H1 (cell line): Measurements from ENCODE around the gene TMEM117. TPM values are rescaled to one million over a fixed set of nuclear protein-coding genes. Genes with fewer than 3 reads are reported as not detected.

ENCODE experiments used
- CTCF ChIA-PET: fragments of 300-600 bp; sonication (Branson Sonifier 250); formaldehyde crosslinking; loops from one replicate; lab custom pipeline; 2021; ENCODE audit not compliant: partially characterized antibody; lab: Charles Lee
- POLR2A ChIA-PET: fragments of 300-600 bp; sonication (Branson Sonifier 250); formaldehyde crosslinking; loops from one replicate; lab custom pipeline; 2021; ENCODE audit warnings: inconsistent platforms; ENCODE audit not compliant: partially characterized antibody; lab: Charles Lee
- DNase-seq, 2 experiments: peaks; one replicate each; pipeline versions ENCODE4 v3.0.0 to v3.0.0-alpha.2; 2010 to 2022; ENCODE audit warnings: low spot score in 2 of 2, low read depth in 1 of 2, mixed read lengths in 1 of 2
- FAIRE-seq: peaks from 2 replicates; lab custom pipeline; 2011; peaks lifted over from hg19 to GRCh38; lab: Jason Lieb, UNC
- H2AFZ ChIP-seq: 2 replicates; pipeline ENCODE4 v1.8.1; 2012; ENCODE audit warnings: low read length, inconsistent platforms
- H2AK5ac ChIP-seq: 2 replicates; pipeline ENCODE4 v1.6.1; 2013; ENCODE audit warnings: low read depth, low read length
- H2BK120ac ChIP-seq: replicated peaks from 2 replicates; pipeline ENCODE3; 2013; ENCODE audit warnings: low read depth, low read length, inconsistent platforms
- H2BK12ac ChIP-seq: 2 replicates; pipeline ENCODE4 v1.6.1; 2013; ENCODE audit warnings: low read depth, low read length
- H2BK15ac ChIP-seq: 2 replicates; pipeline ENCODE4 v1.6.1; 2013; ENCODE audit warnings: low read length
- H2BK20ac ChIP-seq: 2 replicates; pipeline ENCODE4 v1.6.1; 2013; ENCODE audit warnings: low read length
- H2BK5ac ChIP-seq: 2 replicates; pipeline ENCODE4 v1.6.1; 2013; ENCODE audit warnings: low read depth, low read length
- H3K14ac ChIP-seq: 2 replicates; pipeline ENCODE4 v1.6.1; 2013; ENCODE audit warnings: inconsistent platforms; ENCODE audit not compliant: insufficient read length
- H3K18ac ChIP-seq: 2 replicates; pipeline ENCODE4 v1.6.1; 2013; ENCODE audit warnings: low read length; ENCODE audit errors: extremely low read depth
- H3K23ac ChIP-seq: 2 replicates; pipeline ENCODE4 v1.6.1; 2013; ENCODE audit warnings: inconsistent platforms; ENCODE audit not compliant: insufficient read length
- H3K23me2 ChIP-seq: 2 replicates; pipeline ENCODE4 v1.6.1; 2013; ENCODE audit warnings: low read depth, low read length
- H3K27ac ChIP-seq: 2 replicates; pipeline ENCODE4 v1.6.1; 2011; ENCODE audit warnings: low read depth, low read length, inconsistent platforms
- H3K27me3 ChIP-seq, 4 experiments: replicated peaks in 1 of 4; 1 replicate in 1 of 4; 2 replicates in 3 of 4; pipeline versions ENCODE4 v1.6.1 to v1.8.1; 2011 to 2013; ENCODE audit warnings: low read length in 3 of 4, mild to moderate bottlenecking in 3 of 4, inconsistent platforms in 2 of 4, mixed read lengths in 2 of 4, moderate library complexity in 1 of 4; ENCODE audit not compliant: control insufficient read depth in 3 of 4, insufficient read depth in 3 of 4; ENCODE audit errors: extremely low read depth in 1 of 4
- H3K36me3 ChIP-seq, 4 experiments: 2 replicates each; pipeline versions ENCODE4 v1.6.1 to v1.8.1; 2011 to 2013; ENCODE audit warnings: mild to moderate bottlenecking in 4 of 4, low read length in 3 of 4, moderate library complexity in 2 of 4, control low read depth in 1 of 4, inconsistent platforms in 1 of 4; ENCODE audit not compliant: insufficient read depth in 4 of 4, control insufficient read depth in 2 of 4
- H3K4ac ChIP-seq: replicated peaks from 2 replicates; pipeline ENCODE3; 2013; ENCODE audit warnings: low read length, low read depth, mixed read lengths, inconsistent platforms; ENCODE audit not compliant: insufficient read length
- H3K4me1 ChIP-seq, 4 experiments: replicated peaks in 1 of 4; 1 replicate in 1 of 4; 2 replicates in 3 of 4; pipeline versions ENCODE4 v1.6.1 to v1.8.1; 2011 to 2013; ENCODE audit warnings: low read length in 3 of 4, inconsistent platforms in 2 of 4, mixed read lengths in 1 of 4; ENCODE audit not compliant: insufficient read depth in 4 of 4, control insufficient read depth in 3 of 4
- H3K4me2 ChIP-seq, 2 experiments: 2 replicates each; pipeline versions ENCODE4 v1.6.1 to v1.8.1; 2011 to 2013; ENCODE audit warnings: low read depth in 2 of 2, low read length in 2 of 2, control low read depth in 1 of 2, inconsistent platforms in 1 of 2, mild to moderate bottlenecking in 1 of 2; ENCODE audit not compliant: insufficient read depth in 1 of 2
- H3K4me3 ChIP-seq, 4 experiments: fragments of 200-600, 300-600 bp in 1 of 4; sonication (generic), shearing (Covaris generic), sonication (Bioruptor Twin) in 1 of 4; 2 replicates each; pipeline versions ENCODE4 v1.5.1 to v1.8.1; 2011 to 2016; ENCODE audit warnings: low read length in 4 of 4, low read depth in 3 of 4, control low read depth in 2 of 4, inconsistent platforms in 2 of 4, mild to moderate bottlenecking in 2 of 4, mixed read lengths in 1 of 4, moderate library complexity in 1 of 4; ENCODE audit not compliant: insufficient read depth in 2 of 4; ENCODE audit errors: extremely low read depth in 1 of 4
- H3K56ac ChIP-seq: replicated peaks from 2 replicates; pipeline ENCODE3; 2013; ENCODE audit warnings: low read depth, mild to moderate bottlenecking, mixed read lengths, low read length, inconsistent platforms; ENCODE audit not compliant: insufficient read length
- H3K79me1 ChIP-seq: 2 replicates; pipeline ENCODE4 v1.6.1; 2013; ENCODE audit warnings: low read depth, low read length, control low read depth
- H3K79me2 ChIP-seq, 2 experiments: 2 replicates each; pipeline versions ENCODE4 v1.6.1 to v1.8.1; 2012 to 2013; ENCODE audit warnings: low read length in 2 of 2, mild to moderate bottlenecking in 2 of 2, inconsistent platforms in 1 of 2; ENCODE audit not compliant: insufficient read depth in 2 of 2, control insufficient read depth in 1 of 2
- H3K9ac ChIP-seq, 4 experiments: replicated peaks in 1 of 4; 1 replicate in 1 of 4; 2 replicates in 3 of 4; pipeline versions ENCODE4 v1.6.1 to v1.8.1; 2011 to 2013; ENCODE audit warnings: low read depth in 3 of 4, low read length in 3 of 4, control low read depth in 2 of 4, mild to moderate bottlenecking in 2 of 4, moderate library complexity in 2 of 4, inconsistent platforms in 1 of 4; ENCODE audit errors: extremely low read depth in 1 of 4
- H3K9me3 ChIP-seq, 2 experiments: 2 replicates each; pipeline versions ENCODE4 v1.6.1 to v1.8.1; 2012 to 2013; ENCODE audit warnings: mild to moderate bottlenecking in 2 of 2, moderate library complexity in 2 of 2, control low read depth in 1 of 2, inconsistent platforms in 1 of 2, low read depth in 1 of 2, low read length in 1 of 2, mixed read lengths in 1 of 2; ENCODE audit not compliant: insufficient read depth in 2 of 2
- H4K20me1 ChIP-seq, 2 experiments: replicated peaks in 1 of 2; 2 replicates each; pipeline versions ENCODE3 to v1.8.1; 2011 to 2013; ENCODE audit warnings: inconsistent platforms in 2 of 2, low read length in 2 of 2, mild to moderate bottlenecking in 1 of 2; ENCODE audit not compliant: insufficient read depth in 2 of 2, control insufficient read depth in 1 of 2
- H4K5ac ChIP-seq: 2 replicates; pipeline ENCODE4 v1.6.1; 2013; ENCODE audit warnings: low read length, low read depth, mixed read lengths, inconsistent platforms; ENCODE audit not compliant: insufficient read length
- H4K8ac ChIP-seq: 2 replicates; pipeline ENCODE4 v1.8.0; 2013; ENCODE audit warnings: mild to moderate bottlenecking, moderate library complexity, low read length, inconsistent platforms; ENCODE audit not compliant: insufficient read depth; ENCODE audit errors: extremely low read depth
- H4K91ac ChIP-seq: replicated peaks from 2 replicates; pipeline ENCODE3; 2013; ENCODE audit warnings: low read length, mixed read lengths, inconsistent platforms; ENCODE audit not compliant: insufficient read length
- CBX5 ChIP-seq: fragments of 300-800, 300-1000 bp; sonication (generic); IDR thresholded peaks from 2 replicates; pipeline ENCODE4 v1.7.1; 2016; ENCODE audit warnings: antibody characterized with exemption, low read length, low read depth
- GABPA ChIP-seq: IDR thresholded peaks from 2 replicates; pipeline ENCODE4 v1.6.1; 2011; ENCODE audit warnings: mild to moderate bottlenecking, low read length, moderate library complexity, borderline replicate concordance; ENCODE audit not compliant: insufficient read depth
- HDAC2 ChIP-seq, 2 experiments: fragments of 300-600 bp in 1 of 2; sonication (generic) in 1 of 2; IDR thresholded peaks; 2 replicates each; pipeline ENCODE4 v1.6.1; 2011 to 2012; ENCODE audit warnings: low read depth in 2 of 2, low read length in 2 of 2, mild to moderate bottlenecking in 2 of 2, moderate library complexity in 2 of 2, borderline replicate concordance in 1 of 2, inconsistent platforms in 1 of 2
- MAFK ChIP-seq: IDR thresholded peaks from 2 replicates; pipeline ENCODE4 v1.6.1; 2012; ENCODE audit warnings: low read depth, mild to moderate bottlenecking, improper control_type of control experiment, low read length
- MAX ChIP-seq: IDR thresholded peaks from 2 replicates; pipeline ENCODE4 v1.6.1; 2012; ENCODE audit warnings: inconsistent platforms
- RFX5 ChIP-seq: IDR thresholded peaks from 2 replicates; pipeline ENCODE4 v1.6.1; 2011; ENCODE audit warnings: low read depth, low read length, improper control_type of control experiment, borderline replicate concordance
- SIRT6 ChIP-seq: IDR thresholded peaks from one replicate; pipeline ENCODE4 v1.7.1; 2012; ENCODE audit warnings: low read length, inconsistent platforms
- SUZ12 ChIP-seq: fragments of 200-600 bp; sonication (generic); IDR thresholded peaks from 2 replicates; pipeline ENCODE4 v1.6.1; 2012; ENCODE audit warnings: mild to moderate bottlenecking, inconsistent platforms, low read length, moderate library complexity, mixed read lengths
- TEAD4 ChIP-seq: IDR thresholded peaks from 2 replicates; pipeline ENCODE4 v1.6.1; 2012; ENCODE audit warnings: low read depth, low read length, inconsistent platforms, mixed read lengths
- USF2 ChIP-seq: IDR thresholded peaks from 2 replicates; pipeline ENCODE4 v1.6.1; 2011; ENCODE audit warnings: low read length, improper control_type of control experiment
- polyA plus RNA-seq, 7 experiments: library from polyadenylated mRNA; depleted of rRNA in 3 of 7; stranded (reverse) in 5 of 7; unstranded in 2 of 7; fragments of >200 nt in 5 of 7; fragments of 200-250 nt in 2 of 7; gene quantifications; 1 replicate in 5 of 7; 2 replicates in 1 of 7; 4 replicates in 1 of 7; pipeline versions ENCODE4 v1.2.1 to v1.2.3, GENCODE V29; 2011 to 2013; ENCODE audit warnings: missing spikeins in 2 of 7, mixed read lengths in 2 of 7
- total RNA-seq: library from RNA; stranded (reverse); fragmentation: NEBNext Ultra II Directional; extraction: Animal tissue kit (Norgen Biotek cat#: 25700); gene quantifications from 2 replicates; pipeline ENCODE4 v1.2.1, GENCODE V29; 2021

Gene TMEM117
- total and polyA plus RNA-seq, 2 of the 8 experiments (the other 6 are each of a cell fraction or from before 2014, with no cell fraction given) = 0.80 to 1.4 TPM

GRCh38 chr12:44347145-44347544 lies 511.3 kb downstream of the TMEM117 start:
- H3K4me2 ChIP-seq = no peak overlapping the region
- H3K18ac ChIP-seq = no peak overlapping the region
- H4K8ac ChIP-seq = no peak overlapping the region
- H3K79me2 ChIP-seq = no peaks in the 10 kb centered on the region
- no peaks in the 10 kb centered on the region for H3K27me3 ChIP-seq
- H2BK15ac ChIP-seq = no peak overlapping the region
- H3K36me3 ChIP-seq = no peaks in the 10 kb centered on the region
- no peaks in the 10 kb centered on the region for H3K23me2 ChIP-seq
- H3K9ac ChIP-seq = no peak overlapping the region
- H3K56ac ChIP-seq = no peak overlapping the region
- no peak for DNase-seq
- H3K9me3 ChIP-seq = no peaks in the 10 kb centered on the region
- H3K14ac ChIP-seq = no peak overlapping the region
- H2BK5ac ChIP-seq = no peak overlapping the region
- ChIA-PET POLR2A (no interaction called here), CTCF (interaction anchor here (1.0 to 1.2 kb wide), 3 partner anchors 9 to 422 kb away, joined by 3 read pairs; no protein-coding TSS in a partner anchor)
- H3K4ac ChIP-seq = no peak overlapping the region
- no peak overlapping the region for H2AFZ ChIP-seq
- H3K23ac ChIP-seq = no peak overlapping the region
- no peak overlapping the region for H4K5ac ChIP-seq
- FAIRE-seq = no peak
- H4K20me1 ChIP-seq = no peaks in the 10 kb centered on the region
- H4K91ac ChIP-seq = no peak overlapping the region
- H3K4me3 ChIP-seq = no peak overlapping the region
- H2BK12ac ChIP-seq = no peak overlapping the region
- no peak overlapping the region for H2BK120ac ChIP-seq
- no peaks in the 10 kb centered on the region for H3K4me1 ChIP-seq
- H2BK20ac ChIP-seq = no peak overlapping the region
- no peaks in the 10 kb centered on the region for H3K79me1 ChIP-seq
- H2AK5ac ChIP-seq = no peak overlapping the region
- no peak overlapping the region for H3K27ac ChIP-seq
- TF ChIP-seq HDAC2 (IDR thresholded peaks at IDR 0.05; ENCODE audit: borderline replicate concordance in 1 of 2, low read depth in 2 of 2, low read length in 2 of 2) (no peak), MAFK (no peak), GABPA (no peak), CBX5 (no peak), MAX (no peak), RFX5 (no peak), SIRT6 (no peak), USF2 (no peak), TEAD4 (no peak), SUZ12 (no peak)
